Dermis microvascular lymphatic vessel endothelial cell (primary cell): Measurements from ENCODE around the gene SETD2. TPM values are rescaled to one million over a fixed set of nuclear protein-coding genes. Genes with fewer than 3 reads are reported as not detected.
"Not testable (repeated sequence)": the region's sequence is repeated elsewhere in the genome, so short reads cannot be mapped to it uniquely, and the experiment has no call there.

ENCODE experiments used
- DNase-seq, 2 donors: peaks; one replicate each; pipeline versions ENCODE4 v3.0.0 to v3.0.0-alpha.2; 2010; ENCODE audit warnings: low read depth in 2 of 2
- total RNA-seq: library from RNA; depleted of rRNA; stranded (reverse); fragments of >200 nt; gene quantifications from 2 replicates; pipeline ENCODE4 v1.2.1, GENCODE V29; 2014

The SETD2 gene
- 18.9 and 22.4 TPM in 2 replicates for total RNA-seq

GRCh38 chr3:47164007-47164881 is at the start of gene SETD2:
Gene SETD2 (minus strand): TSS chr3:47164113. CDS start chr3:47163924, 189 bp downstream.
- peak; percentile 78 to 93 for DNase-seq

GRCh38 chr3:47210863-47211405 is 47.0 kb upstream of the SETD2 start:
- DNase-seq, result no peak

GRCh38 chr3:47206022-47206421 is 42.1 kb upstream of the SETD2 start:
- DNase-seq, result not testable (repeated sequence)

DNA sequence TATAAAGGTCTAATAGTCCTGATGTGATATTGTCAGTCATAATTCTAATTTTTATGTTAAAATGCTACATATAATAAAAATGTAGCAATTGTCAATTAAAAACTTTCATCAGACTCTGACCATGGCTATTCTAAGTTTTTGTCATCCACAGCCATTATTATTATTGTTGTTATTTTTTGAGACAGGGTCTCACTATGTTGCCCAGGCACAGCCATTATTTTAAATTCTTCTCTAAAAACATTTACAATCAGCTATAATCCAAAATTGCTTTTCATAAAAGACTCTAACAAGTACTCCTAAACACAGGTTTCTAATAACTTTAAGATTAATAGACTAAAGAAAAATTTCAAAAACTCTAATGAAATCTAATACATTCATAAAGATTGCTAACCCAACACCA is 41.0 kb upstream of the SETD2 start:
- DNase-seq, result no peak

- DNase-seq, result no peak
Observed at GRCh38 chr3:47202542-47202941, 38.6 kb upstream of the SETD2 start.

- DNase-seq, result no peak
Observed at GRCh38 chr3:47197287-47197686, 33.4 kb upstream of the SETD2 start.

GRCh38 chr3:47194994-47195393 is 31.1 kb upstream of the SETD2 start:
- no peak for DNase-seq

- DNase-seq, result no peak
Observed at GRCh38 chr3:47193871-47194859, 30.3 kb upstream of the SETD2 start.

GRCh38 chr3:47186285-47186684 is 22.4 kb upstream of the SETD2 start:
- DNase-seq, result no peak

- DNase-seq, result not testable (repeated sequence)
Observed at GRCh38 chr3:47181685-47182084, 17.8 kb upstream of the SETD2 start.

- not testable (repeated sequence) for DNase-seq
Observed at GRCh38 chr3:47180011-47180410, 16.1 kb upstream of the SETD2 start.

DNA sequence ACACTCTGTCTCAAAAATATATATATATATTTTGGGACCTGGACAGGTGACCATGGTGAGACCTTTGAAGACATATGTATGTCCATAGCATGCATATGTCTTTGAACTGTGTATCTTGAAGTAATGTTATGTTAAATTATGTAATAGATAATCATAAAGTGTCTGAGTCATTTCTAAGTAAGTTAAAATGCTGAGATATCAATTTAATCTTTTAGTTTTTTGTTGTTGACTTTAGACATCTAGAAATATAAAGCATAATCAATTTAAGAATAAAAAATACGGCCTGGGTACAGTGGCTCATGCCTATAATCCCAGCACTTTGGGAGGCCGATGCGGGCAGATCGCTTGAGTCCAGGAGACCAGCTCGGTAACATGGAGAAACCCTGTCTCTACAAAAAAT is 12.7 kb upstream of the SETD2 start:
- no peak for DNase-seq

DNA sequence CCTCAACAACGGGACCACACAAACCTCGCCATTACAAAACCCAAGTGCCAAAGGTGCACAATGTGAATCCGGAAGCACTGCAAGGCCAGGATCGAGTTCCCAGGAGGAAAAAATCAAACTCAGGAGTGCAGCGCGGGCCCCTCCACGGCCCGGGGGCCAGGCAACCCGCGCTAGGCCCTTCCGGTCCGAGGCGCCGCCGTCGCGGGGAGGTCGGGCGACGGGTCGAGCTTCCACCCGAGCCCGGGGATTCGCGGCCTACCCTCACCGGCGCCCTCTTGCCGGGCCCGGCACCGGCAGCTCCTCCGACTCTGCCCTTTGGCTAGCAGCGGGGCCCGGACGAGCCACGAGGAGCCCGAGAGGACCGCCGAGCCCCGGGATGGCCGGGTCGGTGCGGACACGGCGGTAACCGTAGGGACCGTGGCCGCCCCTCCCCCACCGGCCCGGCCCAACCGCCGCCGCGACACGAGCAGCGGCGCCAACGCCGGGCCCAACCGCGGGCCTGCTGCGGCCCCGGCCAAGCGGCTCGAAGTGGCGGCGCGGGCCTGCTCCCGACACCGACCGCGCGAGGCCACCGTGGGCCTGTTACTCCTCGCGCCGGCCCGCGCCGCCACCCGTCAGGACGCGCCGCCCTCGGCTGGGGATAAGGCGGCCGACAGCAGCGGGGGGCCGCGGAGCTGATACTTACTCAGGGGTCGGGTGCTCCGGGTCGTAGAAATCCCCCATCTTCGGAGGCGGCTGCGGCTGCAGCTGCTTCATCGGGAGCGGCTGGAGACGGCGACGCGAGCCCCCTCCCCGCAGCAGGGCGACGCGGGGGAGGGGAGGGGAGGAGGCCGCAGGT is 525 bp downstream of the SETD2 start:
- DNase-seq, result peak; percentile 51 to 62

DNA sequence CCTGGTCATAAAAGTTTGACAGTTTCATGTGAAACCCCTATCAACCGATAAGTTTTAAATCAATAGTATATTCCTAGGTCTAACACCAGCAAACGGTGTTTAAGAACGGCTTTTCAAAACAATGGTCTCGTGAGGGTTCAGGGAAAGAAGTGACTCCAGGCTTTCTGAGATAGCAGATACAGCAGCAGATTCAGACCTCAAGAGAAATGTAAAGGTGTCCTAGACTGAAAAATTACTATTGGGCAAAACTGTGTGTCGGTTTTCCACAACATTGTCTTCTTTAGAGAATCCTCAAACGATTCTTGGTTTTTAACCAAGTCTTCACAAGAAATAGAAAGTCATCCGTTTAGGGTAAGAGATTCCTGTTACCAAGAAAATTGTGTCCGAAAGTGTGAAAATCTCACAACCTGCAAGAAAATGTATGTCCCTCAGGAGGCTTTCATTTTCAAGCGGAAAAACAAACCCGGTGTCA is 1.2 kb downstream of the SETD2 start:
- peak in 1 of 2 donors; percentile 30 for DNase-seq

- DNase-seq, result peak in 1 of 2 donors; percentile 10
Observed at GRCh38 chr3:47161983-47162696, 1.8 kb downstream of the SETD2 start.

GRCh38 chr3:47159820-47160219 is 4.1 kb downstream of the SETD2 start:
- DNase-seq, result no peak

DNA sequence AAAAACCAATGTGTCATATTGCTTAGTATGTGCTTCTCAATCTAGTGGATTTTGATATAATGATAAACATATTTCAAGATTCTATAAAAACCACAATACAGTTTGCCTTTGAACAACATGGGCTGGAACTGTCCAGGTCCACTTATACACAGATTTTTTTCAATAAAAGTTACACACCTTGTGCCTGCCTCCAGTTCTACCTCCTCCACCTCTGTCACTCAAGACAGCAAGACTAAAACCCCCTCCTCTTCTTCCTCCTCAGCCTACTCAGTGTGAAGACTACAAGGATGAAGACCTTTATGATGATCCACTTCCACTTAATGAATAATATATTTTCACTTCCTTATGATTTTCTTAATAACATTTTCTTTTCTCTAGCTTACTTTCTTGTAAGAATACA is 5.7 kb downstream of the SETD2 start:
- no peak for DNase-seq

DNA sequence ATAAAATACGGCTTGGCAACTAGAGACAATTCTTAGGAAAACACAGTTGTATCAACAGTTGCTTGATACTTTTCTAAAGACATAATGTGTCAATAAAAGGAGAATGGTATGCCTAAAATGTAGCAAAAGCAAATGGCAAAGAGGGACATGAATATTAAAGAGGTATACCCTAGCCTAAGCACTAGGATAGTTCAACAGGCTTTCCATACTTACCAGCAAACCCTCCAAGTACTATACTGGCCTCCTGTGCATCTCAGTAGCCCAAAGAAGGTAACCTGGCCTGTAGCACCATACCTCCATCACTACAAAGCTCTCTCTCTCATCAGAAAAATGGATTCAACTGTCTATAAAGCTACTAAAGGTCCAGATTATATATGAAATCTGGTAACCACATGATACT is 7.5 kb downstream of the SETD2 start:
- no peak for DNase-seq

DNA sequence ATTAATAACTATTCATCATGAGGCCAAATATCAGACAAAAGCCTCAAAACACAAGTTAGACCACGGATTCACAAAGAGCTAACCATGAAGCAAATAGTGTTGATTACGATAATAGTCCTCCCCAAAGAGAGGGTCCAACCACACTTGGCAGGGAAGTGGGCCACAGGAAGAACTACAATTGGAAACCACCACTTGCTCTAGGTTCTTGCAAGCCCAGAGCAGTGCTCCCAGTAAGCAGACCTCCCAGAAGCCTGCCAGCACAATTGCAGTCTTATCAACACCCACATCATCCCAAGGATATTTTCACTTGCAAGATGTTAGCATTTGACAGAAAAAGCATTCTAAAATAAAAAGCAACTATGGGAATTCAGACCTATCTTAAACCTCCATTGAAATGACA is 11.3 kb downstream of the SETD2 start:
- peak in 1 of 2 donors; percentile 23 for DNase-seq

GRCh38 chr3:47151836-47152235 is 12.1 kb downstream of the SETD2 start:
- DNase-seq, result peak in 1 of 2 donors; percentile 55
